A549 (cell line): ENCODE results near the gene SORCS2. TPM values are rescaled to one million over a fixed set of nuclear protein-coding genes. Genes with fewer than 3 reads are reported as not detected.

ENCODE experiments used
- ATAC-seq, 2 experiments: fragments of 200-7000 bp in 1 of 2; fragments of >200 bp in 1 of 2; cut with Nextera tagmentation in 1 of 2; cut with Tn5 transposase in 1 of 2; 3 replicates each; pipeline versions ENCODE4 v1.8.0 to v1.9.1; 2018 to 2020; ENCODE audit warnings: mild to moderate bottlenecking in 1 of 2, moderate library complexity in 1 of 2
- CTCF ChIA-PET: fragments of 300-600 bp; sonication (Branson Sonifier 250); formaldehyde crosslinking; extraction: SDS; loops from one replicate; lab custom pipeline; 2021; ENCODE audit warnings: antibody characterized with exemption, inconsistent platforms; lab: Yijun Ruan, JAX
- POLR2A ChIA-PET: fragments of 350-600 bp; formaldehyde crosslinking; extraction: SDS; loops from one replicate; lab custom pipeline; 2021; ENCODE audit warnings: antibody characterized with exemption, inconsistent platforms; lab: Yijun Ruan, JAX
- DNase-seq, 2 experiments: peaks; one replicate each; pipeline versions ENCODE4 v3.0.0 to v3.0.0-alpha.2; 2011 to 2016; ENCODE audit warnings: low read depth in 1 of 2, low spot score in 1 of 2
- FAIRE-seq: peaks from 2 replicates; lab custom pipeline; 2011; peaks lifted over from hg19 to GRCh38; lab: Jason Lieb, UNC
- H3K27ac ChIP-seq, 2 experiments: fragments of >200 bp; sonication (Bioruptor Twin); formaldehyde crosslinking; 3 replicates each; pipeline ENCODE4 v1.5.1; 2016 to 2017
- H3K4me1 ChIP-seq: fragments of >200 bp; sonication (Bioruptor Twin); formaldehyde crosslinking; 3 replicates; pipeline ENCODE4 v1.6.1; 2016
- H3K4me2 ChIP-seq: fragments of >200 bp; sonication (Bioruptor Twin); formaldehyde crosslinking; 3 replicates; pipeline ENCODE4 v1.6.1; 2016
- H3K4me3 ChIP-seq: fragments of >200 bp; sonication (Bioruptor Twin); formaldehyde crosslinking; 3 replicates; pipeline ENCODE4 v1.5.1; 2016
- H3K9me3 ChIP-seq: fragments of >200 bp; sonication (Bioruptor Twin); formaldehyde crosslinking; 3 replicates; pipeline ENCODE4 v1.6.1; 2016
- BHLHE40 ChIP-seq: IDR thresholded peaks from 2 replicates; pipeline ENCODE4 v1.6.1; 2012; ENCODE audit warnings: low read depth, low read length, inconsistent platforms
- CBX8 ChIP-seq: fragments of 200-600 bp; sonication (generic); IDR thresholded peaks from 2 replicates; pipeline ENCODE4 v1.6.1; 2016
- CHD4 ChIP-seq: fragments of 200-600 bp; sonication (generic); IDR thresholded peaks from 2 replicates; pipeline ENCODE4 v1.6.1; 2016; ENCODE audit warnings: antibody characterized with exemption, mild to moderate bottlenecking, borderline replicate concordance
- CTCF ChIP-seq: fragments of >200 bp; sonication (Bioruptor Twin); formaldehyde crosslinking; IDR thresholded peaks from 3 replicates; pipeline ENCODE4 v1.5.1; 2016
- ELK1 ChIP-seq: fragments of 150-350 bp; IDR thresholded peaks from 2 replicates; pipeline ENCODE4 v1.6.1; 2014; ENCODE audit warnings: low read depth, mild to moderate bottlenecking, low read length
- EP300 ChIP-seq, 2 experiments: fragments of >200 bp; sonication (Bioruptor Twin); formaldehyde crosslinking; IDR thresholded peaks; 2 replicates in 1 of 2; 3 replicates in 1 of 2; pipeline ENCODE4 v1.6.1; 2016 to 2017
- FOSB ChIP-seq: fragments of 250-450 bp; sonication (Bioruptor Pico); IDR thresholded peaks from 2 replicates; pipeline ENCODE4 v1.5.0; 2020; ENCODE audit warnings: mild to moderate bottlenecking, moderate library complexity
- FOSL2 ChIP-seq, 2 experiments: fragments of 450-650 bp in 1 of 2; fragments of >200 bp in 1 of 2; sonication (Bioruptor Twin) in 1 of 2; formaldehyde crosslinking; IDR thresholded peaks; 2 replicates each; pipeline versions ENCODE4 v1.5.0 to v1.6.1; 2016 to 2020; ENCODE audit warnings: mild to moderate bottlenecking in 1 of 2, moderate library complexity in 1 of 2
- FOXS1 ChIP-seq: fragments of 250-450 bp; sonication (Bioruptor Pico); IDR thresholded peaks from 2 replicates; pipeline ENCODE4 v1.5.0; 2020; ENCODE audit warnings: mild to moderate bottlenecking, moderate library complexity
- GATA3 ChIP-seq: IDR thresholded peaks from 2 replicates; pipeline ENCODE4 v1.6.1; 2012; ENCODE audit warnings: borderline replicate concordance
- HMGXB4 ChIP-seq: fragments of 250-450 bp; sonication (Bioruptor Pico); IDR thresholded peaks from 2 replicates; pipeline ENCODE4 v1.5.0; 2021; ENCODE audit warnings: mild to moderate bottlenecking, moderate library complexity, borderline replicate concordance
- JUNB ChIP-seq: fragments of >200 bp; sonication (Bioruptor Twin); formaldehyde crosslinking; IDR thresholded peaks from 2 replicates; pipeline ENCODE4 v1.6.1; 2016
- KDM5A ChIP-seq: fragments of 200-600 bp; sonication (generic); IDR thresholded peaks from 2 replicates; pipeline ENCODE4 v1.6.1; 2016; ENCODE audit warnings: antibody characterized with exemption, mild to moderate bottlenecking
- MAFK ChIP-seq: fragments of 450-650 bp; IDR thresholded peaks from 2 replicates; pipeline ENCODE4 v1.6.1; 2014; ENCODE audit not compliant: partially characterized antibody
- NPAS2 ChIP-seq: fragments of 250-450 bp; sonication (Bioruptor Pico); IDR thresholded peaks from 2 replicates; pipeline ENCODE4 v1.8.0; 2022; ENCODE audit warnings: mild to moderate bottlenecking, moderate library complexity, borderline replicate concordance
- RARB ChIP-seq: fragments of 250-450 bp; sonication (Bioruptor Pico); IDR thresholded peaks from 2 replicates; pipeline ENCODE4 v1.8.0; 2021; ENCODE audit warnings: mild to moderate bottlenecking, moderate library complexity
- ZSCAN20 ChIP-seq: fragments of 250-450 bp; sonication (Bioruptor Pico); IDR thresholded peaks from 2 replicates; pipeline ENCODE4 v1.8.0; 2022; ENCODE audit warnings: mild to moderate bottlenecking, moderate library complexity
- WGBS: methylation state at CpG from one replicate; pipeline ENCODE4 v1.1.6; 2017; ENCODE audit errors: missing lambda C conversion rate; 5-methylcytosine and 5-hydroxymethylcytosine counted together
- polyA plus RNA-seq, 4 experiments: library from polyadenylated mRNA; depleted of rRNA in 3 of 4; stranded (reverse); fragments of >200 nt; fragmentation: RNase III in 1 of 4; extraction: RNeasy Plus Mini Kit Qiagen cat#74134 plus additional on column Dnase treatment in 1 of 4; gene quantifications; 2 replicates in 3 of 4; 3 replicates in 1 of 4; pipeline ENCODE4 v1.2.3, GENCODE V29; 2011 to 2017
- TF ChIP-seq, protein P1 (sequence below): IDR thresholded peaks from 2 replicates; pipeline ENCODE4 v1.6.1; 2012; ENCODE audit warnings: low read depth, borderline replicate concordance
- TF ChIP-seq, protein P2 (sequence below): IDR thresholded peaks from 2 replicates; pipeline ENCODE4 v1.6.1; 2012

Gene SORCS2
- polyA plus RNA-seq, 2 of the 4 experiments (the other 2 are of a cell fraction), result 1.4 to 4.6 TPM

DNA sequence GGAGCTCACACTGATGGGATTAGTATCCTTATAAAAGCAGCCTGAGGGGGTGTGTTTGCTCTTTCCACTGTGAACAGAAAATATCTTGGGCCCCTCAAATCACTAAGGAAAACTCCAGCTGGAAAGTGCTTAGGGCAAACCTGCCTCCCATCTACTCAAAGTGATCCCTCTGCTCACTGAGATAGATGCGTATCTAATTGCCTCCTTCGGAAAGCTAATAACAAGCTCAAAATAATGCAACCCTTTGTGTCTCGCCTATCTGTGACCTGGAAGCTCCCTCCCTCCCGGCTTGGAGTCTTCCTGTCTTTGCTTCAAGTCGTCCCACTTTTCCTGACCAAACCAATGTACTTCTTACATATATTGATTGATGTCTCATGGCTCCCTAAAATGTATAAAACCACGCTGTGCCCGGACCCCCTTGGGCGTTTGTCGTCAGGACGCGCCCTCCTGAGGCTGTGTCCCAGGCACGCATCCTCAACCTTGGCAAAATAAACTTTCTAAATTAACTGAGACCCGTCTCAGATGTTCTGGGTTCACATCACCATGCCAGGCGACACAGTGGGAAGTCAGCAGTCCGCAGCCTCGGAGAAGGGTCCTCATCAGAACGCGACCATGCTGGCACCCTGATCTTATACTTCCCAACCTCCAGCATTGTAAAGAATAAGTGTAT, 34.1 kb upstream of the SORCS2 start:
- Histone ChIP-seq H3K9me3 (no peaks in the 10 kb centered on the region), H3K4me2 (no peak overlapping the region), H3K4me3 (no peak overlapping the region), H3K27ac (no peak overlapping the region), H3K4me1 (peaks cover 7% of the 10 kb centered on the region; the same call in 1 of the 3 replicates)
- DNase-seq, result no peak
- no peak for ATAC-seq
- POLR2A ChIA-PET, result no interaction called here
- no peak for FAIRE-seq
- CTCF ChIA-PET, result interaction anchor here (1.0 to 1.8 kb wide), 6 partner anchors 9 to 228 kb away, joined by 3 to 6 read pairs (median 4); no protein-coding TSS in a partner anchor
- TF ChIP-seq EP300 (IDR thresholded peaks at IDR 0.05), result no peak
- TF ChIP-seq CBX8, result no peak
- no peak for TF ChIP-seq ELK1
- TF ChIP-seq, protein P1, sequence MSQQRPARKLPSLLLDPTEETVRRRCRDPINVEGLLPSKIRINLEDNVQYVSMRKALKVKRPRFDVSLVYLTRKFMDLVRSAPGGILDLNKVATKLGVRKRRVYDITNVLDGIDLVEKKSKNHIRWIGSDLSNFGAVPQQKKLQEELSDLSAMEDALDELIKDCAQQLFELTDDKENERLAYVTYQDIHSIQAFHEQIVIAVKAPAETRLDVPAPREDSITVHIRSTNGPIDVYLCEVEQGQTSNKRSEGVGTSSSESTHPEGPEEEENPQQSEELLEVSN, result no peak
- no peak for TF ChIP-seq HMGXB4 (CRISPR knock-in tag)
- TF ChIP-seq CHD4, result no peak
- no peak for TF ChIP-seq NPAS2 (CRISPR knock-in tag)
- no peak for TF ChIP-seq JUNB
- TF ChIP-seq FOSB (CRISPR knock-in tag), result no peak
- TF ChIP-seq ZSCAN20 (CRISPR knock-in tag), result no peak
- TF ChIP-seq, protein P2, sequence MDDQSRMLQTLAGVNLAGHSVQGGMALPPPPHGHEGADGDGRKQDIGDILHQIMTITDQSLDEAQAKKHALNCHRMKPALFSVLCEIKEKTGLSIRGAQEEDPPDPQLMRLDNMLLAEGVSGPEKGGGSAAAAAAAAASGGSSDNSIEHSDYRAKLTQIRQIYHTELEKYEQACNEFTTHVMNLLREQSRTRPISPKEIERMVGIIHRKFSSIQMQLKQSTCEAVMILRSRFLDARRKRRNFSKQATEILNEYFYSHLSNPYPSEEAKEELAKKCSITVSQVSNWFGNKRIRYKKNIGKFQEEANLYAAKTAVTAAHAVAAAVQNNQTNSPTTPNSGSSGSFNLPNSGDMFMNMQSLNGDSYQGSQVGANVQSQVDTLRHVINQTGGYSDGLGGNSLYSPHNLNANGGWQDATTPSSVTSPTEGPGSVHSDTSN, result no peak
- TF ChIP-seq BHLHE40, result no peak
- TF ChIP-seq, all 56 proteins: peak for 0
- WGBS, result 87% methylated on average over 18 of the region's 18 CpGs

- Histone ChIP-seq H3K27ac (no peak overlapping the region), H3K9me3 (no peaks in the 10 kb centered on the region)
- CTCF ChIA-PET, result interaction anchor here (1.0 kb wide), 1 partner anchor 8 kb away, joined by 3 read pairs; no protein-coding TSS in a partner anchor
- FAIRE-seq, result no peak
- POLR2A ChIA-PET, result no interaction called here
- DNase-seq, result no peak
- TF ChIP-seq ZSCAN20 (CRISPR knock-in tag), result no peak
- TF ChIP-seq, all 56 proteins: peak for 0
- Histone ChIP-seq H3K4me2 (no peak overlapping the region), H3K4me3 (no peak overlapping the region), H3K4me1 (peaks cover 7% of the 10 kb centered on the region; the same call in 1 of the 3 replicates)
- ATAC-seq, result no peak
- WGBS, result 94% methylated on average over 5 of the region's 10 CpGs
These were observed 33.3 kb upstream of the SORCS2 start for GRCh38 chr4:7158991-7159390.

DNA sequence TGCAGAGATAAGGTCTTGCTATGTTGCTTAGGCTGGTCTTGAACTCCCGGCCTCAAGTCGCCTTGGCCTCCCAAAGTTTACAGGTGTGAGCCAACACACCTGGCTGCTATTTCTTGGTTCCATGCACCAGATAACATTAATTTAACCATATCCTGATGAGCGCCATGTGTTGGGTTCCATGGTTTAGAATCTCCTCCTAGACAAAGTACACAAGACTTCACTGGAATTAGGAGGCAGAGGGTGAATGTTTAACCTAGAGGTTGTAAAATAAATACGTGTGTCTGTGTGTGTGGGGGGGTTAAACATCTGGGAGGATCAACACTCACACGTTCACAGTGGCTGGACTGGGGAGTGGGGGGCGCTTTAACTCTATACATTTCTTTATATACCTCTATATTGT, 32.4 kb upstream of the SORCS2 start:
- ChIA-PET POLR2A (no interaction called here), CTCF (interaction anchor here (1.6 kb wide), 1 partner anchor 8 kb away, joined by 7 read pairs; no protein-coding TSS in a partner anchor)
- H3K9me3 ChIP-seq, result no peaks in the 10 kb centered on the region
- DNase-seq, result no peak
- H3K4me1 ChIP-seq, result peaks cover 7% of the 10 kb centered on the region; the same call in 1 of the 3 replicates
- FAIRE-seq, result no peak
- no peak for ATAC-seq
- H3K4me3 ChIP-seq, result no peak overlapping the region
- H3K27ac ChIP-seq, result no peak overlapping the region
- 39% methylated on average over 6 of the region's 6 CpGs for WGBS
- TF ChIP-seq KDM5A (no peak), RARB (CRISPR knock-in tag) (no peak), GATA3 (no peak), FOSL2 (IDR thresholded peaks at IDR 0.05) (no peak), FOSL2 (CRISPR knock-in tag; IDR thresholded peaks at IDR 0.05) (no peak), CTCF (no peak), MAFK (no peak), FOXS1 (CRISPR knock-in tag) (no peak)
- TF ChIP-seq, protein P1, result no peak
- peak overlapping the region; percentile 46 for H3K4me2 ChIP-seq
